ENCODE data around the gene PKIB.

- TF ChIP-seq, protein P1, sequence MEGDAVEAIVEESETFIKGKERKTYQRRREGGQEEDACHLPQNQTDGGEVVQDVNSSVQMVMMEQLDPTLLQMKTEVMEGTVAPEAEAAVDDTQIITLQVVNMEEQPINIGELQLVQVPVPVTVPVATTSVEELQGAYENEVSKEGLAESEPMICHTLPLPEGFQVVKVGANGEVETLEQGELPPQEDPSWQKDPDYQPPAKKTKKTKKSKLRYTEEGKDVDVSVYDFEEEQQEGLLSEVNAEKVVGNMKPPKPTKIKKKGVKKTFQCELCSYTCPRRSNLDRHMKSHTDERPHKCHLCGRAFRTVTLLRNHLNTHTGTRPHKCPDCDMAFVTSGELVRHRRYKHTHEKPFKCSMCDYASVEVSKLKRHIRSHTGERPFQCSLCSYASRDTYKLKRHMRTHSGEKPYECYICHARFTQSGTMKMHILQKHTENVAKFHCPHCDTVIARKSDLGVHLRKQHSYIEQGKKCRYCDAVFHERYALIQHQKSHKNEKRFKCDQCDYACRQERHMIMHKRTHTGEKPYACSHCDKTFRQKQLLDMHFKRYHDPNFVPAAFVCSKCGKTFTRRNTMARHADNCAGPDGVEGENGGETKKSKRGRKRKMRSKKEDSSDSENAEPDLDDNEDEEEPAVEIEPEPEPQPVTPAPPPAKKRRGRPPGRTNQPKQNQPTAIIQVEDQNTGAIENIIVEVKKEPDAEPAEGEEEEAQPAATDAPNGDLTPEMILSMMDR (IDR thresholded peaks at IDR 0.05), result no peak
- TF ChIP-seq MAX (IDR thresholded peaks at IDR 0.05) (no peak), POLR2A (IDR thresholded peaks at IDR 0.05; ENCODE audit: low read length) (no peak)
Observed at GRCh38 chr6:122654012-122654411, 43.8 kb downstream of the PKIB start.

All from A549 (cell line).